Effector memory CD4-positive, alpha-beta T cell (primary cell): ENCODE data around the gene GPR149.
A peak's percentile ranks its signal among the peaks of the same experiment; 100 is the strongest.

Experiments
- DNase-seq, 3 donors: peaks; one replicate each; pipeline ENCODE4 v3.0.0-alpha.2; 2020
- H3K27ac ChIP-seq: 2 replicates; pipeline ENCODE4 v1.7.0; 2013; ENCODE audit warnings: mild to moderate bottlenecking, low read length, moderate library complexity; ENCODE audit not compliant: insufficient read depth, poor library complexity, severe bottlenecking
- H3K27me3 ChIP-seq: replicated peaks from 2 replicates; pipeline ENCODE4 v1.7.0; 2013; ENCODE audit warnings: mild to moderate bottlenecking, low read length; ENCODE audit not compliant: insufficient read depth, control insufficient read depth, poor library complexity, severe bottlenecking
- H3K36me3 ChIP-seq: 2 replicates; pipeline ENCODE4 v1.7.0; 2013; ENCODE audit warnings: mild to moderate bottlenecking, low read length, moderate library complexity; ENCODE audit not compliant: control insufficient read depth, insufficient read depth
- H3K4me1 ChIP-seq: 2 replicates; pipeline ENCODE4 v1.7.0; 2013; ENCODE audit warnings: low read length, mild to moderate bottlenecking; ENCODE audit not compliant: control insufficient read depth, insufficient read depth, poor library complexity, severe bottlenecking
- H3K4me3 ChIP-seq: 2 replicates; pipeline ENCODE4 v1.7.0; 2013; ENCODE audit warnings: low read length, low read depth, mild to moderate bottlenecking; ENCODE audit not compliant: insufficient read depth, poor library complexity, severe bottlenecking
- H3K9me3 ChIP-seq: 2 replicates; pipeline ENCODE4 v1.7.0; 2013; ENCODE audit warnings: mild to moderate bottlenecking, low read length, moderate library complexity; ENCODE audit not compliant: control insufficient read depth

The GPR149 gene

DNA sequence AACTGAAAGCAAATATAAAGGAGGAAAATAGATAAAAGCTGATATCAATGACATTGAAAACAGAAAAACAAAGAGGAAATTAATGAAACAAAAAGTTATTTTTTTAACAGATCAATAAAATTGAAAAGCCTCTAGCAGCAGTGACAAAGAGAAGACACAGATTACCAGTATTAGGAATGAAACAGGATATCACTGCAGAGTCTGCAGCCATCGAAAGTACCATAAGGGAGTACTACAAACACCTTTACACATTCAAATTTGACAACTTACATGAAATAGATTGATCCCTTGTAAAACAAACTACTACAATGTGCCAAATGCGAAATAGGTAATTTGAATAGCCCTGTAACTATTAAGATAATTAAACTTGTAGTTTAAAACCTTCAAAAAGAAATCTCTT lies 80.8 kb downstream of the GPR149 start:
- no peak for DNase-seq
- no peak overlapping the region for H3K4me3 ChIP-seq
- H3K9me3 ChIP-seq, result no peaks in the 10 kb centered on the region

DNA sequence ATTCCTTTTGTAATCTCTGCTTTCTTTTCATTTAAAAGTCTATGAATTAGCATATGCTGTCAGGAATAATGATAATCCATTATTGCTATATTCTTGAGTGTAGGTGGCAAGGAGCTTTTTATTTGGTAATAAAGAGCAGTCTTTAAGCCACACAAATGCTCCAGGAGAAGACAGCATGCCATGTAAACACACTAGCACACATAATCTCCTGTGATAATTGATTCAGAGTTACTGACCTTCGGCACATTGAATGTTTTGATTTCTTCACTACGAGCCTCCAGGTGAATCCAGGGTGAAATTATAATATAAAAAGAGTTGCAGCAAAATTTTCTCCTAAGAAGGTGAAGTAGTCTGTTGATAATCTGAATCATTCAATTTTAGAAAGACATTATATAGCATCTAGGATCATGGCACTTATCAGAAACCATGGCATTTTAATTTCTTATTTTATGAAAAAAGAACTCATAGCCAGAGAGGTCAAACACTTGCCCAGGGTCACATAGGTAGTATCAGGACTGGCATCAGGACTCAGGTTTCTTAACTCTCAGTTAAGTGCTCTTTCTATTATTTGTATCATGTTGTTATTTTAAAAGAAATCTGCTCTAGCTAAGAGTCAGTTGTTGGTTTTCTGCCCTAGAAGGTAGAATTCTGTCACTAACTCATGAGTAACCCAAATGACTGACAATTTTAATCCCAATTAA lies 84.4 kb downstream of the GPR149 start:
- no peak overlapping the region for H3K27ac ChIP-seq
- H3K4me3 ChIP-seq, result no peak overlapping the region
- no peaks in the 10 kb centered on the region for H3K36me3 ChIP-seq
- peaks cover 3% of the 10 kb centered on the region for H3K27me3 ChIP-seq
- no peaks in the 10 kb centered on the region for H3K9me3 ChIP-seq
- DNase-seq, result no peak
- H3K4me1 ChIP-seq, result no peaks in the 10 kb centered on the region

More for the DNA sequence above, 80.8 kb downstream of the GPR149 start:
- no peaks in the 10 kb centered on the region for H3K36me3 ChIP-seq
- H3K27me3 ChIP-seq, result peaks cover 3% of the 10 kb centered on the region
- H3K4me1 ChIP-seq, result no peaks in the 10 kb centered on the region
- no peak overlapping the region for H3K27ac ChIP-seq

DNA sequence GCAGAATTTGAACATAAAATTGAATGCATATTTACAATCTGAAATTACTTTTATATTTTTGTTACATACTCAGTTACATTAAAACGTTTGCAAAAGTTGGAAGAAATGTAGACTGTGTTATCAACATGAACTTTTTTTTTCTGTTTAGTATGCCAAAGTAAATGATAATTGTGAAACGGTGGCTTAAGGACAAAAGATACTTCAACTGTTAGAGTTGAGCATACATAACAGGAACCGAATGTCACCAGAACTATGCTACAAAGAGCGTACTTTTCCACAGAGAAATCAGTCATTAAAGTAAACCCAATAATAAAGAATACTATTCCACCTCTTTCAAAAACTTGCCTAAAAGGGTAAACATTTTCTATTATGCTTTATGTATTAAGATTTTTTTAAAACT lies 91.4 kb downstream of the GPR149 start:
- Histone ChIP-seq H3K27ac (no peak overlapping the region), H3K9me3 (no peaks in the 10 kb centered on the region), H3K4me1 (no peaks in the 10 kb centered on the region), H3K27me3 (no peaks in the 10 kb centered on the region), H3K4me3 (no peak overlapping the region), H3K36me3 (no peaks in the 10 kb centered on the region)
- DNase-seq, result no peak

DNA sequence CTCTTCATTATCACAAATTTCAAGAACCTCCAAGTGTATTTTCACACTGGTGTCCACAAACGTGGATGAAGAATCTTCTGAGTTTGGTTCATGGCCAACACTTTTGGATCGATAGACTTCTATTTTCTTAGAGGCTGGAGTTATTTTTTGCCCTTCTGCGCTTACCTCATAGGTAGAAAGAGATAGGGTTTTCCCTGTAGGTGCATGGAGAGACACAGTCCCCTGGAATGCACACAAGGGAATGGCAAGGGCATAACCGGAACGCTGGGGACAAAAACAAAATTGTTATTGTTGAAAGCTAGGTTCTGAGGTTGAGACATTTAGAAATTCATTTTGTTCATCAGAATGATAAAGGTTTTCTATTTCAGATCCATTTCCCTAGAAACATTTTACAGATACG lies 92.0 kb downstream of the GPR149 start:
- Histone ChIP-seq H3K27me3 (no peaks in the 10 kb centered on the region), H3K4me1 (no peaks in the 10 kb centered on the region), H3K9me3 (no peaks in the 10 kb centered on the region), H3K4me3 (no peak overlapping the region), H3K27ac (no peak overlapping the region), H3K36me3 (no peaks in the 10 kb centered on the region)
- no peak for DNase-seq

DNA sequence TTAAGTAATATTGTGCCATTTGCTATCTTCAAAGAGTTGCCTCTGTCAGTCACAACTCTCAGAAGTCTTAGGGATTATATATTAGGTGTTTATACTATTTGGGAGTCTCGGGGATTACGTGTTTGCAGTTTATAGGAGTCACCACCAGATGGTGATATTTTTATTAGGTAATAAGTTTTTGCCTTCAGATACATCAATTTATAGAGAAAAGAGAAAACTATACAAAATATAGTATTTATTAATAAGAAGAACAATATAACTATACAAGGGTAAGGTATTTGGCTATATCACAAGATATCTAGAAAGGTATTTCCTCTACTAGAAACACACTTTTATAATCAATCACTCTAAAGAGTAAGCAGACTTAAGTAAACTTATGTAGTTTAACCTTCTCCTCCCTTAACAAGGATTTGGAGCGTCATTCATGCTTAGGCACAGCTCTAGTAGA lies 95.0 kb downstream of the GPR149 start:
- H3K4me3 ChIP-seq, result no peak overlapping the region
- no peak for DNase-seq

DNA sequence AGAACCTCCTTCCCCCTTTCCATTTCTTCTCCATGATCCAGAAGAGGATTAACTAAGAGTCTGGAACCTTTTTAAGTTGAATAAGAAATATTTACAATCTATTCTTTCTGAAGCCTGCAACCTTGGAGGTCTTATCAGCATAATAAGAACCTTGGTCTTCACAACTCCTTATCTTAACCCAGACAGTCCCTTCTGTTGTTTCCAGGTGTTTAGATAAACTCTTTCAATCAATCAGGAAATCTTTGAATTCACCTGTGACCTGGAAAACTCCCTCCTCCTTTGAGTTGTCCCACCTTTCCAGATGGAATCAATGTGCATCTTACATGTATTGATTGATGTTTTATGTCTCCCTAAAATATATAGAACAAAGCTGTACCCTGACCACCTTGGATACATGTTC lies 102.1 kb downstream of the GPR149 start:
- Histone ChIP-seq H3K4me1 (peaks cover 3% of the 10 kb centered on the region), H3K36me3 (no peaks in the 10 kb centered on the region), H3K9me3 (no peaks in the 10 kb centered on the region), H3K4me3 (no peak overlapping the region), H3K27ac (no peak overlapping the region), H3K27me3 (no peaks in the 10 kb centered on the region)
- no peak for DNase-seq

More for the DNA sequence above, 95.0 kb downstream of the GPR149 start:
- H3K4me1 ChIP-seq, result no peaks in the 10 kb centered on the region
- no peaks in the 10 kb centered on the region for H3K9me3 ChIP-seq
- no peaks in the 10 kb centered on the region for H3K27me3 ChIP-seq
- H3K36me3 ChIP-seq, result no peaks in the 10 kb centered on the region
- H3K27ac ChIP-seq, result no peak overlapping the region

DNA sequence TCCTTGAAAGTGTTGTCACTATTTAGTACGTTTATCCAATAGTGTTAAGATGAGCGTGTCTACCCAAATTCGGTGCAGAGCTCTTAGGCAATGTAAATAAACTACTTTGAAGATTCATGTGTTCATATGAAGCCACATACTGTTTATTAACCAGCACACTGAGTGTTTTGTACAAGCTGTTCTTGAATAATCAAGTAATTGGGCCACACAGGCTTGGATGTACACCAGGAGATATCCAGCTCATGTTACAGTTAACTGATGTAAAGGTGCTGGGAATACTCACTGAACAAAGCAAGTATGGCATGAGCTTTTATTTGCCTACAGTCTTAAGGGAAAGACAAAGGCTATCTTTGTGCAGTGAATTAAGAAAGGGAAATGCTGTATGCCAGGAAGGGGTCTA lies 105.1 kb downstream of the GPR149 start:
- Histone ChIP-seq H3K9me3 (no peaks in the 10 kb centered on the region), H3K27me3 (no peaks in the 10 kb centered on the region), H3K4me3 (peak overlapping the region; percentile 79), H3K27ac (peak overlapping the region; percentile 96), H3K36me3 (no peaks in the 10 kb centered on the region), H3K4me1 (peaks cover 19% of the 10 kb centered on the region)
- DNase-seq, result no peak

DNA sequence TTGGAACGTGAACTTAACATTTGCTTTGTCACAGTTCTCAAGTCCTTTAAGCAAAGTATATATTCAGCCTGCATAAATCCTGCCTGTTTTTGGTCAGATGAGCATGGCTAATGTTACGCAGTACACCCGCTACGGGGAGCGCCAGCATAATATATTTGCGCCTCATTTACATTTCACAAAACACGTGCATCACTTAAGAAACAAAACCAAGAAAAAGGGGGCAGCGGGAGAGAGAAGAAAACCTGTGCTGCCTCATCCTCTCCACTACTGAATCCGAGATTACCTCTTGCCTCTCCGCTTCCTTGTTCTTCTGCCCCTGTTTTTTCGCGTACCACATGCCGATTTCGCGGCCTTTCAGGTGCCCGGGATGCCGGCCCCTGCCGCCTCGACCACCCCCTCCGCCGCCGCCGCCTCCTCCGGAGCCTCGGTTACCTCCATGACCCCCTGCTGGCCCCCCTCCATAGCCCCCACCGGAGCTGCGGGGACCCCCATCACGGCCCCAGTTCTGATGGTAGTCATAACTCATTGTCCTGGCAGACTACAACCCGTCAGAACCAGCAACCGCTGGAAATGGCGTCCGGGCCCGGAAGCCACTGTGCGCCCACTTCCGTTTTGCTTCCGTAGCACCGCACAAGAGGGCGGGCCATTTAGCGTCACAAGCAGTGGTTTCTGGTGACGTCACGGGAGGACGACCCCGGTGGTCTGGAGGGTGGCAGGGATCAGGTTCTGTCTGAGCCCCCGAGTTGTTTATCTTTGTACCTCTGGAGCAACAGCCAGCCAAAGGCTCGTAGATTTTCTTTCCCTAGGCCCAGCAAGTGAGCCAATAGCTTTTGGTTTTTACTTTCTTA lies 105.9 kb downstream of the GPR149 start, which contains the start of gene DHX36:
DHX36 (minus strand) TSS at position 597 of the 848 bp plus-strand sequence; CDS start at position 526, 71 bp downstream.
- no peaks in the 10 kb centered on the region for H3K9me3 ChIP-seq
- H3K27me3 ChIP-seq, result no peaks in the 10 kb centered on the region
- H3K4me1 ChIP-seq, result peaks cover 27% of the 10 kb centered on the region
- peak within 1 kb of the TSS; percentile 79 for H3K4me3 ChIP-seq
- peak; percentile 82 to 84 (median 83) for DNase-seq
- H3K27ac ChIP-seq, result peak within 1 kb of the TSS; percentile 96
- no peaks in the 10 kb centered on the region for H3K36me3 ChIP-seq

DNA sequence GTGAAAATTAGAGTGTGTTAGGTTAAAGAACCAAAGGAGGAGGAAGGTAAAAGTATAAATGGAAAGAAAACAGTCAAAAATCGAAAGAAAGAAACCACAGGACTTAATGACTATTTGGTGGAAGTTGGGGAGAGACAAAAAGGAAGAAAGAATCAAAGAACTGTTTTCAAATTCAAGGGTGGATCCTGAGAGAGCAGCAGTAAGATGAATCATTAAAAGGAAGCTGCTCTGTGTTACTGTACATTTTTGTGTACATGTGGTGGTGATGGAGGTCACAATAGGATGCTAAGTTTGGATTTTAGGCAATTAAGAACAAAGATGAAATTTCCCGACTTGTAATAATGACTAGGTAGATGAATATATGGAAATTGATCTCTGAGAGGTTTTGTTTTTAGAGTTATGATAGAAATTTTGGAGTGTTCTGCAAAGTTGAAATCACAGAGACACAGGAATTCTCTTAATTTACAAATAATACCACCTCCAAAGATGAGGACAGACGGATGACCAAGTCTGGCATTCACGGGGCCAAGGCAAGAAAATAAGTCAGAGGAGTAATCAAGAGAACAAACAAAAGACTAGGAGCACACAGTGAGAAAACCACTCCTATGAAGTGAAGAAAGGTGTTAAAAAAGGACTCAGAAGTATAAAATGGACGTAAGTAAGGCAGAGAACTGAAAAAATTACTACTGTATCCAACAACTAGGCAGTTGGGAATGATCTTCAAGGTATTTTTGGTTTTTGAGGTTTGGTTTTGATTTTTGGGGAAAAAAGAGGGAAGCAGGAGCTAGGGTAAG lies 112.8 kb downstream of the GPR149 start:
- peaks cover 34% of the 10 kb centered on the region for H3K4me1 ChIP-seq
- H3K4me3 ChIP-seq, result no peak overlapping the region
- H3K27me3 ChIP-seq, result no peaks in the 10 kb centered on the region
- no peak for DNase-seq
- H3K9me3 ChIP-seq, result no peaks in the 10 kb centered on the region
- no peak overlapping the region for H3K27ac ChIP-seq
- H3K36me3 ChIP-seq, result peaks cover 26% of the 10 kb centered on the region
